Nephron progenitor cell (in vitro differentiated cells): ENCODE data around the gene PLD1.
"Not testable (repeated sequence)": the region's sequence is repeated elsewhere in the genome, so short reads cannot be mapped to it uniquely, and the experiment has no call there.

ENCODE experiments used
- DNase-seq: peaks from one replicate; pipeline ENCODE4 v3.0.0; 2021
- H3K27ac Mint-ChIP-seq: 2 replicates; pipeline ENCODE4 v1.8.0; 2021; ENCODE audit warnings: mild to moderate bottlenecking, moderate library complexity, mixed read lengths
- H3K27me3 Mint-ChIP-seq: 2 replicates; pipeline ENCODE4 v1.8.0; 2021; ENCODE audit warnings: mild to moderate bottlenecking, low read depth, mixed read lengths; ENCODE audit not compliant: poor library complexity
- H3K36me3 Mint-ChIP-seq: 2 replicates; pipeline ENCODE4 v1.8.0; 2021; ENCODE audit warnings: low read depth, mixed read lengths
- H3K4me1 Mint-ChIP-seq: 2 replicates; pipeline ENCODE4 v1.8.0; 2021; ENCODE audit warnings: mixed read lengths
- H3K4me3 Mint-ChIP-seq: 2 replicates; pipeline ENCODE4 v1.8.0; 2021; ENCODE audit warnings: mild to moderate bottlenecking, moderate library complexity, mixed read lengths
- H3K9me3 Mint-ChIP-seq: 2 replicates; pipeline ENCODE4 v1.8.0; 2021; ENCODE audit warnings: mild to moderate bottlenecking, moderate library complexity, mixed read lengths
- TF ChIP-seq, protein P1 (sequence below): fragments of 200-600 bp; sonication (generic); IDR thresholded peaks from 2 replicates; pipeline ENCODE4 v1.5.0; 2021; ENCODE audit warnings: antibody characterized with exemption

PLD1 gene, protein sequence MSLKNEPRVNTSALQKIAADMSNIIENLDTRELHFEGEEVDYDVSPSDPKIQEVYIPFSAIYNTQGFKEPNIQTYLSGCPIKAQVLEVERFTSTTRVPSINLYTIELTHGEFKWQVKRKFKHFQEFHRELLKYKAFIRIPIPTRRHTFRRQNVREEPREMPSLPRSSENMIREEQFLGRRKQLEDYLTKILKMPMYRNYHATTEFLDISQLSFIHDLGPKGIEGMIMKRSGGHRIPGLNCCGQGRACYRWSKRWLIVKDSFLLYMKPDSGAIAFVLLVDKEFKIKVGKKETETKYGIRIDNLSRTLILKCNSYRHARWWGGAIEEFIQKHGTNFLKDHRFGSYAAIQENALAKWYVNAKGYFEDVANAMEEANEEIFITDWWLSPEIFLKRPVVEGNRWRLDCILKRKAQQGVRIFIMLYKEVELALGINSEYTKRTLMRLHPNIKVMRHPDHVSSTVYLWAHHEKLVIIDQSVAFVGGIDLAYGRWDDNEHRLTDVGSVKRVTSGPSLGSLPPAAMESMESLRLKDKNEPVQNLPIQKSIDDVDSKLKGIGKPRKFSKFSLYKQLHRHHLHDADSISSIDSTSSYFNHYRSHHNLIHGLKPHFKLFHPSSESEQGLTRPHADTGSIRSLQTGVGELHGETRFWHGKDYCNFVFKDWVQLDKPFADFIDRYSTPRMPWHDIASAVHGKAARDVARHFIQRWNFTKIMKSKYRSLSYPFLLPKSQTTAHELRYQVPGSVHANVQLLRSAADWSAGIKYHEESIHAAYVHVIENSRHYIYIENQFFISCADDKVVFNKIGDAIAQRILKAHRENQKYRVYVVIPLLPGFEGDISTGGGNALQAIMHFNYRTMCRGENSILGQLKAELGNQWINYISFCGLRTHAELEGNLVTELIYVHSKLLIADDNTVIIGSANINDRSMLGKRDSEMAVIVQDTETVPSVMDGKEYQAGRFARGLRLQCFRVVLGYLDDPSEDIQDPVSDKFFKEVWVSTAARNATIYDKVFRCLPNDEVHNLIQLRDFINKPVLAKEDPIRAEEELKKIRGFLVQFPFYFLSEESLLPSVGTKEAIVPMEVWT

DNA sequence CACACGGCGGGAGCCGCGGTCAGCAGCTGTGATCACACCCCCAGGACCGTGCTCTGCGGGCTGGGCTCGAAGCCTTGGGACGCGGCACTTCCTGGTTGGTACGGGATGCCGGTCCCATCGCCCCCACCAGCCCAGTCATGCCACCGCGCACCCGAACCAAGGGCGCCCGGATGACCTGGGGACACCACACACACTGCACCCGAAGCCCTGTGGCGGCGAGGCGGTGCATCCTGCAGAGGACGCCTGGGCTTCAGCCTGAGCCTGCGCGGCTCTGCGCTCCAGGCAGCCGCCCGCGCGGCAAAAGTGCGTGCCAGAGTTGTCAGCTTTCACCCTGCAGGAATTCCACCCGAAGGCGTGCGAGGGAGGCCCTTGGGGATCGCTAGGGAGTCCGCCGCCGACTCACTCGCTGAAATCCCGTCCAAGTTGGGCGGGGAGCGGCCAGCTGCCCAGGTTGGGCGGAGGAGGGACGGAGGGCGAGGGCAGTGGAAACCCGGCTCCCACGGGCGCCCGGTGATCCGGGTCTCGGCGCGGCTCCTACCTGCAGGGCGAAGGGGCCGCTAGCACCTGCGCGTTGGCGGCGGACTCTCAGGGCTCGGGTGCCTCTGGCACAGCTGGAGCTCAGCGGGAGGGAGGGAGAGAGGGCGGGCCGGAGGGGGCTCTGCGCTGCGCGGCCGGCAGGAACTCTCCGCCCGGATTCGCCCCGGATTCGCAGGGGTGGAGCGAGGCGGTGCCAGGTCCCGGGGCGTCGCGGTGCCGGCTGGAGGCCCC is at the start of gene PLD1:
PLD1 (minus strand) TSS at position 623 of the 768 bp plus-strand sequence. CDS start 72,432 bp downstream, outside the sequence.
- H3K9me3 Mint-ChIP-seq: no peaks in the 10 kb centered on the region
- peaks cover 48% of the 10 kb centered on the region for H3K27me3 Mint-ChIP-seq
- H3K4me1 Mint-ChIP-seq: peaks cover 11% of the 10 kb centered on the region

DNA sequence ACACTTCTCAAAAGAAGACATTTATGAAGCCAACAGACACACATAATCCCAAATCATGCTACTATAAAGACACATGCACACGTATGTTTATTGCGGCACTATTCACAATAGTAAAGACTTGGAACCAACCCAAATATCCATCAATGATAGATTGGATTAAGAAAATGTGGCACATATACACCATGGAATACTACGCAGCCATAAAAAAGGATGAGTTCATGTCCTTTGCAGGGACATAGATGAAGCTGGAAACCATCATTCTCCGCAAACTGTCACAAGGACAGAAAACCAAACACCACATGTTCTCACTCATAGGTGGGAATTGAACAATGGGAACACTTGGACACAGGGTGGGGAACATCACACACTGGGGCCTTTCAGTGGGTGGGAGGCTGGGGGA is 48.5 kb upstream of the PLD1 start:
- not testable (repeated sequence) for H3K27ac Mint-ChIP-seq, H3K4me3 Mint-ChIP-seq
- peaks cover 18% of the 10 kb centered on the region for H3K4me1 Mint-ChIP-seq

More for the DNA sequence above, at the start of gene PLD1:
- DNase-seq: peak; percentile 78
- TF ChIP-seq, protein P1, sequence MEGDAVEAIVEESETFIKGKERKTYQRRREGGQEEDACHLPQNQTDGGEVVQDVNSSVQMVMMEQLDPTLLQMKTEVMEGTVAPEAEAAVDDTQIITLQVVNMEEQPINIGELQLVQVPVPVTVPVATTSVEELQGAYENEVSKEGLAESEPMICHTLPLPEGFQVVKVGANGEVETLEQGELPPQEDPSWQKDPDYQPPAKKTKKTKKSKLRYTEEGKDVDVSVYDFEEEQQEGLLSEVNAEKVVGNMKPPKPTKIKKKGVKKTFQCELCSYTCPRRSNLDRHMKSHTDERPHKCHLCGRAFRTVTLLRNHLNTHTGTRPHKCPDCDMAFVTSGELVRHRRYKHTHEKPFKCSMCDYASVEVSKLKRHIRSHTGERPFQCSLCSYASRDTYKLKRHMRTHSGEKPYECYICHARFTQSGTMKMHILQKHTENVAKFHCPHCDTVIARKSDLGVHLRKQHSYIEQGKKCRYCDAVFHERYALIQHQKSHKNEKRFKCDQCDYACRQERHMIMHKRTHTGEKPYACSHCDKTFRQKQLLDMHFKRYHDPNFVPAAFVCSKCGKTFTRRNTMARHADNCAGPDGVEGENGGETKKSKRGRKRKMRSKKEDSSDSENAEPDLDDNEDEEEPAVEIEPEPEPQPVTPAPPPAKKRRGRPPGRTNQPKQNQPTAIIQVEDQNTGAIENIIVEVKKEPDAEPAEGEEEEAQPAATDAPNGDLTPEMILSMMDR: no peak
- no peak within 1 kb of the TSS for H3K27ac Mint-ChIP-seq
- peak within 1 kb of the TSS; percentile 88 for H3K4me3 Mint-ChIP-seq
- H3K36me3 Mint-ChIP-seq: peaks cover 3% of the 10 kb centered on the region

DNA sequence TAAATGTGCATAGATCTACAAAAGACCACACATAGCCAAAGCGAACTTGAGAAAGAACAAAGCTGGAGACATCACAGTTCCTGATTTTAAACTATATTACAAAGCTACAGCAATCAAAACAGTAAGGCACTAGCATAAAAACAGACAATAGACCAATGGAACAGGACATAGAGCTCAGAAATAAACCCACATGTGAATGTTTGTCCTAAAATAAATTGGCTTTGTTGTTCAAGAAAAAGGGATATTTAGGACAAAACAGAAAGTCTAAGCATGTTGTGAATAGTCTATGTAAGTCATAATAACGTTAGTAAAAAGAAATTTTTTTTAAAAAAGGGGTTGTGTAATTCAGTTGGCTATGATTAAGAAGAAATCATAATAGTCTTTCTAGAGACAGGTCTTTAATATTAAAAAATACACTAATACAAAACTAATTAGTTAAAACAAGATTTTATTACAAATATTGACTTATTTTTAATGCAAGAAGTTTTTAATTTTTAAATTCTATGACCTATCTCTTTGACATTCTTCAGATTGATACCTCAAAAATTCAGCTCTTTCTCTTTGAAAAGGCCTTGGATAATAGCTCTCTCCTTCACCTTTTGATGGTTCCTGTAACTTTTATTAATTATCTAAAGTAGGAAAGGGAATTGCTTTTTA is 44.5 kb upstream of the PLD1 start:
- TF ChIP-seq, protein P1: no peak
- peaks cover 31% of the 10 kb centered on the region for H3K36me3 Mint-ChIP-seq
- no peaks in the 10 kb centered on the region for H3K27me3 Mint-ChIP-seq
- H3K9me3 Mint-ChIP-seq: peaks cover 69% of the 10 kb centered on the region
- H3K4me3 Mint-ChIP-seq: no peak overlapping the region
- H3K4me1 Mint-ChIP-seq: peaks cover 6% of the 10 kb centered on the region
- H3K27ac Mint-ChIP-seq: no peak overlapping the region
- DNase-seq: no peak

More for the DNA sequence above, 48.5 kb upstream of the PLD1 start:
- H3K27me3 Mint-ChIP-seq, DNase-seq: not testable (repeated sequence)
- Mint-ChIP-seq H3K9me3 (peaks cover 54% of the 10 kb centered on the region), H3K36me3 (peaks cover 19% of the 10 kb centered on the region)

DNA sequence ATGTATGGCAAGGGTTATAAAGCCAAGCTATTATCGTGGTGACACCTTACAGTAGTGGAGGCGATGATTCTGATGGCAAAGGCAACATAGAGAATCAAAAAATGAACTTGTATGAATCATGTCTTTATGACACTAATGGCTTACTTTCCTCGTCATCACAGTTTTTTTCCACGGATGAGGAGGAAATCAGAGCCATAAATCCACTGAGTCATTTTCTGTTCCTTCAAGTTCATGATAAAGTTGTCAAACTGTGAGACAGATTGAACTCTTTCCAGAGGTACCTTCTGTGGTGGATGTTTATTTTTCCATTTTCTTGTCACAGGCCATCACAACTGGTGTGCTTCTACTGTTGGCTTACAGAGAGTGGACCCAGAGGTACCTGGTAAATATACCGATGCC is 41.4 kb upstream of the PLD1 start:
- TF ChIP-seq, protein P1: no peak
- Mint-ChIP-seq H3K27me3 (peaks cover 4% of the 10 kb centered on the region), H3K4me3 (no peak overlapping the region), H3K9me3 (peaks cover 42% of the 10 kb centered on the region), H3K27ac (no peak overlapping the region), H3K36me3 (peaks cover 21% of the 10 kb centered on the region), H3K4me1 (peaks cover 18% of the 10 kb centered on the region)
- no peak for DNase-seq

DNA sequence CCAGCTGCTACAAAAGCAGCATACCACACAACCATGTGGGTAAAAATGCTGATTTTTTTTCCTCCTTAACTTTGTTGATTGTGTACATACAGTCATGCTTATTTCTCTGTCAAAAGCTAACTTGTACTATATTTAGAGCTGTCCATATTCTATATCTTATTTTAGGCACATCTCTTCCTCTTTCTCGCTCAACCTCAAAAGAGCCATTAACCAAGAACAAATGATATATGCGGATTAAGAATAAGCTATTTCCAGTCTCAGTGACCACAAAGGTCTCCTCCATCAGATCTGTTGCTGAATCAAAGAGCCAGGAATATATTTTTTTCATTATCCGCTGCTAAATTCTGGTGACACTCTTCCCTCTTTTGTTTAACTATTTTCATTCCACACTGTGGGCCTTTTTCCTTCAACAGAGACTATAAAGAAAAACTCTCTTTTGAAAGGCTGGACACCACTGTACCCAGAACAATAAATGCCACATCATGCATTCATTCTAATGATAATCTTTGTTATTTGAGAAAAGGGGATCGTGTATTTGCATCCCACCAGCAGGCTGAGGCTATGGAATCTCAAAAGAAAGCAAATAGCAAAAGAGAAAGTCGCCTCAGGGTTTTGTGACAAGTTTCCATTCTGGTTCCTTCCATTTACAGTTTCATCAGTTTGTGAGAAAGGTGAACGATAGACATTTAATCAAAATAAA is 40.8 kb upstream of the PLD1 start:
- H3K4me3 Mint-ChIP-seq: no peak overlapping the region
- H3K36me3 Mint-ChIP-seq: peaks cover 21% of the 10 kb centered on the region
- H3K27ac Mint-ChIP-seq: no peak overlapping the region
- peaks cover 37% of the 10 kb centered on the region for H3K9me3 Mint-ChIP-seq
- peaks cover 4% of the 10 kb centered on the region for H3K27me3 Mint-ChIP-seq
- TF ChIP-seq, protein P1: no peak
- peaks cover 18% of the 10 kb centered on the region for H3K4me1 Mint-ChIP-seq
- DNase-seq: no peak
